Measurements from ENCODE around the gene OCA2.

- TF ChIP-seq, protein P1, sequence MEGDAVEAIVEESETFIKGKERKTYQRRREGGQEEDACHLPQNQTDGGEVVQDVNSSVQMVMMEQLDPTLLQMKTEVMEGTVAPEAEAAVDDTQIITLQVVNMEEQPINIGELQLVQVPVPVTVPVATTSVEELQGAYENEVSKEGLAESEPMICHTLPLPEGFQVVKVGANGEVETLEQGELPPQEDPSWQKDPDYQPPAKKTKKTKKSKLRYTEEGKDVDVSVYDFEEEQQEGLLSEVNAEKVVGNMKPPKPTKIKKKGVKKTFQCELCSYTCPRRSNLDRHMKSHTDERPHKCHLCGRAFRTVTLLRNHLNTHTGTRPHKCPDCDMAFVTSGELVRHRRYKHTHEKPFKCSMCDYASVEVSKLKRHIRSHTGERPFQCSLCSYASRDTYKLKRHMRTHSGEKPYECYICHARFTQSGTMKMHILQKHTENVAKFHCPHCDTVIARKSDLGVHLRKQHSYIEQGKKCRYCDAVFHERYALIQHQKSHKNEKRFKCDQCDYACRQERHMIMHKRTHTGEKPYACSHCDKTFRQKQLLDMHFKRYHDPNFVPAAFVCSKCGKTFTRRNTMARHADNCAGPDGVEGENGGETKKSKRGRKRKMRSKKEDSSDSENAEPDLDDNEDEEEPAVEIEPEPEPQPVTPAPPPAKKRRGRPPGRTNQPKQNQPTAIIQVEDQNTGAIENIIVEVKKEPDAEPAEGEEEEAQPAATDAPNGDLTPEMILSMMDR (IDR thresholded peaks at IDR 0.05): no peak
- TF ChIP-seq EP300 (IDR thresholded peaks at IDR 0.05) (no peak), POLR2AphosphoS5 (IDR thresholded peaks at IDR 0.05) (no peak), POLR2A (IDR thresholded peaks at IDR 0.05) (no peak)
Observed at GRCh38 chr15:27897481-27897880, 201.6 kb downstream of the OCA2 start.
